GM12878 (cell line): ENCODE measurements around the gene DHFR. TPM values are rescaled to one million over a fixed set of nuclear protein-coding genes. Genes with fewer than 3 reads are reported as not detected.

Experiments used
- ATAC-seq: fragments of 200-7000 bp; cut with Tn5 transposase; 3 replicates; pipeline ENCODE4 v1.9.1; 2020; ENCODE audit warnings: mild to moderate bottlenecking, moderate library complexity
- BruUV-seq: library from RNA; stranded (reverse); fragments of 400-500 nt; replicated peaks from 2 replicates; lab custom pipeline; 2021; lab: Mats Ljungman, UMichigan
- CTCF ChIA-PET: fragments of 300-600 bp; sonication (Branson Sonifier 250); formaldehyde crosslinking; extraction: SDS; loops from one replicate; lab custom pipeline; 2021; ENCODE audit warnings: inconsistent platforms; lab: Yijun Ruan, JAX
- POLR2A ChIA-PET: fragments of 350-600 bp; formaldehyde crosslinking; extraction: SDS; loops from one replicate; lab custom pipeline; 2021; ENCODE audit warnings: inconsistent platforms; lab: Charles Lee
- RAD21 ChIA-PET: fragments of 300-600 bp; sonication (Branson Sonifier 250); formaldehyde crosslinking; loops from one replicate; lab custom pipeline; 2023; ENCODE audit warnings: antibody characterized with exemption; ENCODE audit not compliant: unreplicated experiment; lab: Charles Lee
- SMC1A ChIA-PET: fragments of 300-600 bp; sonication (Branson Sonifier 250); formaldehyde crosslinking; loops from one replicate; lab custom pipeline; 2023; ENCODE audit not compliant: unreplicated experiment, uncharacterized antibody; lab: Charles Lee
- DNase-seq: peaks from one replicate; pipeline ENCODE4 v3.0.0-alpha.2; 2011; ENCODE audit warnings: low read depth, low spot score
- FAIRE-seq: peaks from 3 replicates; lab custom pipeline; 2011; peaks lifted over from hg19 to GRCh38; lab: Jason Lieb, UNC
- H2AFZ ChIP-seq: 2 replicates; pipeline ENCODE4 v1.6.0; 2011; ENCODE audit warnings: low read depth, low read length, control low read depth; ENCODE audit not compliant: control insufficient read depth
- H3K27ac ChIP-seq: 2 replicates; pipeline ENCODE4 v1.5.1; 2011; ENCODE audit warnings: control low read depth; ENCODE audit not compliant: control insufficient read depth, insufficient read depth
- H3K27me3 ChIP-seq, 2 experiments: replicated peaks in 1 of 2; 2 replicates each; pipeline versions ENCODE4 v1.6.0 to v1.6.1; 2011; ENCODE audit warnings: low read length in 1 of 2; ENCODE audit not compliant: control insufficient read depth in 2 of 2, insufficient read depth in 2 of 2
- H3K36me3 ChIP-seq, 2 experiments: 2 replicates each; pipeline ENCODE4 v1.5.1; 2011; ENCODE audit warnings: low read length in 1 of 2; ENCODE audit not compliant: control insufficient read depth in 2 of 2, insufficient read depth in 2 of 2
- H3K4me1 ChIP-seq: 2 replicates; pipeline ENCODE4 v1.6.1; 2011; ENCODE audit warnings: mild to moderate bottlenecking, low read length, moderate library complexity, mixed read lengths; ENCODE audit not compliant: control insufficient read depth, insufficient read depth
- H3K4me2 ChIP-seq: 2 replicates; pipeline ENCODE4 v1.6.0; 2011; ENCODE audit warnings: control low read depth; ENCODE audit not compliant: control insufficient read depth, insufficient read depth
- H3K4me3 ChIP-seq: fragments of 200-600 bp; sonication (generic); 2 replicates; pipeline ENCODE4 v1.5.1; 2016
- H3K79me2 ChIP-seq: 2 replicates; pipeline ENCODE4 v1.6.0; 2011; ENCODE audit warnings: low read length; ENCODE audit not compliant: control insufficient read depth, insufficient read depth
- H3K9ac ChIP-seq: 2 replicates; pipeline ENCODE4 v1.8.0; 2011; ENCODE audit warnings: low read length, control low read depth, mixed read lengths; ENCODE audit not compliant: control insufficient read depth, insufficient read depth
- H3K9me3 ChIP-seq: replicated peaks from 3 replicates; pipeline ENCODE4 v1.5.1; 2011; ENCODE audit warnings: mild to moderate bottlenecking, low read length; ENCODE audit not compliant: control insufficient read depth, insufficient read depth
- H4K20me1 ChIP-seq: 2 replicates; pipeline ENCODE4 v1.6.0; 2011; ENCODE audit not compliant: control insufficient read depth, insufficient read depth
- JUNB ChIP-seq: IDR thresholded peaks from 2 replicates; pipeline ENCODE4 v1.6.1; 2016; ENCODE audit warnings: antibody characterized with exemption, mild to moderate bottlenecking
- LARP7 ChIP-seq: fragments of 450-650 bp; IDR thresholded peaks from 2 replicates; pipeline ENCODE4 v1.6.1; 2017; ENCODE audit warnings: mild to moderate bottlenecking
- MEF2A ChIP-seq: IDR thresholded peaks from 2 replicates; pipeline ENCODE4 v1.6.1; 2011; ENCODE audit warnings: low read depth, mild to moderate bottlenecking, low read length, moderate library complexity; ENCODE audit not compliant: insufficient read depth
- MTA2 ChIP-seq: fragments of 450-650 bp; IDR thresholded peaks from 2 replicates; pipeline ENCODE4 v1.6.1; 2016; ENCODE audit warnings: low read depth, mild to moderate bottlenecking, moderate library complexity
- MTA3 ChIP-seq: IDR thresholded peaks from 2 replicates; pipeline ENCODE4 v1.6.1; 2012; ENCODE audit warnings: low read length, inconsistent platforms, borderline replicate concordance
- NBN ChIP-seq: fragments of 450-650 bp; IDR thresholded peaks from 2 replicates; pipeline ENCODE4 v1.6.1; 2016
- PAX5 ChIP-seq: IDR thresholded peaks from 2 replicates; pipeline ENCODE4 v1.6.1; 2011; ENCODE audit warnings: low read depth, low read length, borderline replicate concordance
- PML ChIP-seq: IDR thresholded peaks from 2 replicates; pipeline ENCODE4 v1.6.1; 2012; ENCODE audit warnings: low read length, inconsistent platforms
- SIN3A ChIP-seq: IDR thresholded peaks from 2 replicates; pipeline ENCODE4 v1.6.1; 2012; ENCODE audit warnings: low read depth, low read length, improper control_type of control experiment
- SREBF1 ChIP-seq: IDR thresholded peaks from 2 replicates; pipeline ENCODE4 v1.6.1; 2012; ENCODE audit warnings: mild to moderate bottlenecking, low read length
- TCF7 ChIP-seq: IDR thresholded peaks from 2 replicates; pipeline ENCODE4 v1.6.1; 2014; ENCODE audit warnings: antibody characterized with exemption, borderline replicate concordance
- ZBED1 ChIP-seq: IDR thresholded peaks from 2 replicates; pipeline ENCODE4 v1.6.1; 2016; ENCODE audit warnings: borderline replicate concordance
- ZNF274 ChIP-seq: IDR thresholded peaks from one replicate; pipeline ENCODE4 v1.8.0; 2011; ENCODE audit not compliant: insufficient read length, insufficient read depth
- ZSCAN29 ChIP-seq: fragments of 450-650 bp; IDR thresholded peaks from 2 replicates; pipeline ENCODE4 v1.6.1; 2017; ENCODE audit warnings: mild to moderate bottlenecking, moderate library complexity
- WGBS: methylation state at CpG from one replicate; pipeline ENCODE4 v1.1.6; 2016; ENCODE audit warnings: low lambda C conversion rate; ENCODE audit not compliant: insufficient replicate concordance, insufficient coverage; ENCODE audit errors: missing lambda C conversion rate; 5-methylcytosine and 5-hydroxymethylcytosine counted together
- in situ Hi-C: fragments of 300-500 bp; cut with MboI; formaldehyde crosslinking; loops from 9 replicates; pipeline ENCODE4 v1.14.3; 2018; ENCODE audit warnings: mixed read lengths
- intact Hi-C: fragments of 100-400 bp; cut with micrococcal nuclease; formaldehyde crosslinking; loops from one replicate; pipeline ENCODE4 v1.14.2; 2022; ENCODE audit not compliant: unreplicated experiment
- polyA plus RNA-seq, 11 experiments: library from polyadenylated mRNA; depleted of rRNA in 4 of 11; unstranded in 6 of 11; stranded (reverse) in 5 of 11; fragments of >200 nt; fragmentation: Nextera tagmentation in 4 of 11; fragmentation: Illumina TruSeq in 1 of 11; extraction: Ambion mirVana in 4 of 11; extraction: Trizol in 1 of 11; gene quantifications; 1 replicate in 1 of 11; 2 replicates in 10 of 11; pipeline versions ENCODE4 v1.2.1 to v1.2.3, GENCODE V29; 2011 to 2016; ENCODE audit warnings: inconsistent platforms in 2 of 11, missing spikeins in 2 of 11, low read depth in 1 of 11
- total RNA-seq, 4 experiments: library from RNA; depleted of rRNA in 3 of 4; stranded (reverse); fragments of >200 nt in 3 of 4; fragmentation: Illumina TruSeq in 1 of 4; extraction: Trizol in 1 of 4; gene quantifications; 2 replicates each; pipeline versions ENCODE4 v1.2.1 to v1.2.3, GENCODE V29; 2013 to 2021
- TF ChIP-seq, protein P1 (sequence below): fragments of 450-650 bp; formaldehyde crosslinking; IDR thresholded peaks from 2 replicates; pipeline ENCODE4 v1.4.0; 2020; ENCODE audit warnings: mild to moderate bottlenecking, moderate library complexity
- TF ChIP-seq, protein P2 (sequence below): fragments of 450-650 bp; IDR thresholded peaks from 2 replicates; pipeline ENCODE4 v1.6.1; 2014; ENCODE audit warnings: mild to moderate bottlenecking
- TF ChIP-seq, protein P3 (sequence below): IDR thresholded peaks from 2 replicates; pipeline ENCODE4 v1.6.1; 2011; ENCODE audit warnings: low read depth, mild to moderate bottlenecking, low read length, moderate library complexity, borderline replicate concordance; ENCODE audit errors: extremely low read depth
- TF ChIP-seq, protein P4 (sequence below): IDR thresholded peaks from 2 replicates; pipeline ENCODE4 v1.6.1; 2012; ENCODE audit warnings: low read depth, low read length, improper control_type of control experiment

Gene DHFR
- total and polyA plus RNA-seq, 10 of the 15 experiments (the other 5 are each of a cell fraction or from before 2014, with no cell fraction given) = 57.9 to 143 (median 71.4) TPM

DNA sequence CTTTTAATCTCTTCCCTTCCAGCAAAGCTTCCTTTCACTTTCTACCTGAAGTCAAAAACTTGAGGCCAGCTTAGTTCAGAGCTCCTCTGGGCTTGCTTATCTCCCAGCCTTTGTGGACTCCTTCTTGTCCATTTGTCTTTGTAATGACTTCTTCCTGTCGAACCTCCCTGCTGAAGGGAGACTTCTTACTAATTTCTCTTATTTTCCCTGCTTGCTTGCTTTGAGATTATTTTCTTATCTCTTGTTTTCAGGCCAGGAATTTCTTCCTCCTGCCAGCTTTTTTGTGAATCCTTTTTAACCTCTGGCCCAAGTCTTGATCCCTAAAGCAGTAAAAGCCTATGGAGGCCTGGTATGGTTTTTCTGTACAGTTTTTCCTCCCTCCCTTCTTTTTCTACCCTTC is 46.8 kb upstream of the DHFR start:
- Histone ChIP-seq H3K4me2 (no peak overlapping the region), H3K4me3 (no peak overlapping the region)
- no peak for TF ChIP-seq ZNF274
- TF ChIP-seq ZSCAN29 = no peak
- no peak for TF ChIP-seq PAX5
- TF ChIP-seq, protein P1, sequence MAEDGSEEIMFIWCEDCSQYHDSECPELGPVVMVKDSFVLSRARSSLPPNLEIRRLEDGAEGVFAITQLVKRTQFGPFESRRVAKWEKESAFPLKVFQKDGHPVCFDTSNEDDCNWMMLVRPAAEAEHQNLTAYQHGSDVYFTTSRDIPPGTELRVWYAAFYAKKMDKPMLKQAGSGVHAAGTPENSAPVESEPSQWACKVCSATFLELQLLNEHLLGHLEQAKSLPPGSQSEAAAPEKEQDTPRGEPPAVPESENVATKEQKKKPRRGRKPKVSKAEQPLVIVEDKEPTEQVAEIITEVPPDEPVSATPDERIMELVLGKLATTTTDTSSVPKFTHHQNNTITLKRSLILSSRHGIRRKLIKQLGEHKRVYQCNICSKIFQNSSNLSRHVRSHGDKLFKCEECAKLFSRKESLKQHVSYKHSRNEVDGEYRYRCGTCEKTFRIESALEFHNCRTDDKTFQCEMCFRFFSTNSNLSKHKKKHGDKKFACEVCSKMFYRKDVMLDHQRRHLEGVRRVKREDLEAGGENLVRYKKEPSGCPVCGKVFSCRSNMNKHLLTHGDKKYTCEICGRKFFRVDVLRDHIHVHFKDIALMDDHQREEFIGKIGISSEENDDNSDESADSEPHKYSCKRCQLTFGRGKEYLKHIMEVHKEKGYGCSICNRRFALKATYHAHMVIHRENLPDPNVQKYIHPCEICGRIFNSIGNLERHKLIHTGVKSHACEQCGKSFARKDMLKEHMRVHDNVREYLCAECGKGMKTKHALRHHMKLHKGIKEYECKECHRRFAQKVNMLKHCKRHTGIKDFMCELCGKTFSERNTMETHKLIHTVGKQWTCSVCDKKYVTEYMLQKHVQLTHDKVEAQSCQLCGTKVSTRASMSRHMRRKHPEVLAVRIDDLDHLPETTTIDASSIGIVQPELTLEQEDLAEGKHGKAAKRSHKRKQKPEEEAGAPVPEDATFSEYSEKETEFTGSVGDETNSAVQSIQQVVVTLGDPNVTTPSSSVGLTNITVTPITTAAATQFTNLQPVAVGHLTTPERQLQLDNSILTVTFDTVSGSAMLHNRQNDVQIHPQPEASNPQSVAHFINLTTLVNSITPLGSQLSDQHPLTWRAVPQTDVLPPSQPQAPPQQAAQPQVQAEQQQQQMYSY (CRISPR knock-in tag) = no peak
- TF ChIP-seq MTA3 = no peak
- TF ChIP-seq MTA2 = no peak
- TF ChIP-seq, protein P2, sequence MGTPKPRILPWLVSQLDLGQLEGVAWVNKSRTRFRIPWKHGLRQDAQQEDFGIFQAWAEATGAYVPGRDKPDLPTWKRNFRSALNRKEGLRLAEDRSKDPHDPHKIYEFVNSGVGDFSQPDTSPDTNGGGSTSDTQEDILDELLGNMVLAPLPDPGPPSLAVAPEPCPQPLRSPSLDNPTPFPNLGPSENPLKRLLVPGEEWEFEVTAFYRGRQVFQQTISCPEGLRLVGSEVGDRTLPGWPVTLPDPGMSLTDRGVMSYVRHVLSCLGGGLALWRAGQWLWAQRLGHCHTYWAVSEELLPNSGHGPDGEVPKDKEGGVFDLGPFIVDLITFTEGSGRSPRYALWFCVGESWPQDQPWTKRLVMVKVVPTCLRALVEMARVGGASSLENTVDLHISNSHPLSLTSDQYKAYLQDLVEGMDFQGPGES = no peak
- no peak for TF ChIP-seq JUNB
- TF ChIP-seq TCF7 = no peak
- TF ChIP-seq NBN = no peak
- TF ChIP-seq, protein P3, sequence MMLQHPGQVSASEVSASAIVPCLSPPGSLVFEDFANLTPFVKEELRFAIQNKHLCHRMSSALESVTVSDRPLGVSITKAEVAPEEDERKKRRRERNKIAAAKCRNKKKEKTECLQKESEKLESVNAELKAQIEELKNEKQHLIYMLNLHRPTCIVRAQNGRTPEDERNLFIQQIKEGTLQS = no peak
- TF ChIP-seq MEF2A = no peak
- TF ChIP-seq PML = no peak
- no peak for TF ChIP-seq ZBED1
- TF ChIP-seq SREBF1 = no peak
- TF ChIP-seq LARP7 = no peak
- TF ChIP-seq, protein P4, sequence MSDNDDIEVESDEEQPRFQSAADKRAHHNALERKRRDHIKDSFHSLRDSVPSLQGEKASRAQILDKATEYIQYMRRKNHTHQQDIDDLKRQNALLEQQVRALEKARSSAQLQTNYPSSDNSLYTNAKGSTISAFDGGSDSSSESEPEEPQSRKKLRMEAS = no peak
- no peak for TF ChIP-seq SIN3A
- TF ChIP-seq, all 136 proteins: peak for 0
- FAIRE-seq = no peak
- BruUV-seq = no TSS peak
- Histone ChIP-seq H3K9ac (no peak overlapping the region), H3K27ac (no peak overlapping the region), H2AFZ (no peak overlapping the region), H3K79me2 (no peaks in the 10 kb centered on the region), H3K36me3 (peaks cover 2 to 3% of the 10 kb centered on the region in 2 experiments; a peak in 3 of 4 replicates), H3K4me1 (no peaks in the 10 kb centered on the region), H4K20me1 (no peaks in the 10 kb centered on the region), H3K27me3 (no peaks in the 10 kb centered on the region), H3K9me3 (no peaks in the 10 kb centered on the region)
- in situ Hi-C loops (loop anchor here (10.0 kb wide), 1 partner anchor 463 kb away; no protein-coding TSS in a partner anchor), intact Hi-C loops (no loop called here)
- no peak for ATAC-seq
- ChIA-PET CTCF (no interaction called here), SMC1A (interaction anchor here (1.2 to 1.7 kb wide), 2 partner anchors 15 to 462 kb away, joined by 3 to 4 read pairs; no protein-coding TSS in a partner anchor), RAD21 (no interaction called here), POLR2A (no interaction called here)
- DNase-seq = no peak
- 87% methylated on average over 1 of the region's 1 CpG for WGBS
